ENCODE results near the gene CLK3.
A peak's percentile ranks its signal among the peaks of the same experiment; 100 is the strongest.
"Not testable (repeated sequence)": the region's sequence is repeated elsewhere in the genome, so short reads cannot be mapped to it uniquely, and the experiment has no call there.

CLK3 gene

GRCh38 chr15:74643665-74644204, 28.1 kb downstream of the CLK3 start:
- no peak for DNase-seq (ENCODE audit: low spot score)

GRCh38 chr15:74646480-74646879, 30.8 kb downstream of the CLK3 start:
- no peak for DNase-seq (ENCODE audit: low spot score)

- no peak for DNase-seq (ENCODE audit: low spot score)
Measured at GRCh38 chr15:74648051-74648842, 32.6 kb downstream of the CLK3 start.

- no peak for DNase-seq (ENCODE audit: low spot score)
Measured at GRCh38 chr15:74651242-74651741, 35.7 kb downstream of the CLK3 start.

- peak; percentile 35 for DNase-seq (ENCODE audit: low spot score)
Measured at GRCh38 chr15:74653426-74654102, 37.9 kb downstream of the CLK3 start.

- no peak for DNase-seq (ENCODE audit: low spot score)
Measured at GRCh38 chr15:74655424-74655823, 39.8 kb downstream of the CLK3 start.

- no peak for DNase-seq (ENCODE audit: low spot score)
Measured at GRCh38 chr15:74656935-74657535, 41.4 kb downstream of the CLK3 start.

- no peak for DNase-seq (ENCODE audit: low spot score)
Measured at GRCh38 chr15:74657846-74658245, 42.2 kb downstream of the CLK3 start.

- DNase-seq (ENCODE audit: low spot score) = not testable (repeated sequence)
Measured at GRCh38 chr15:74661280-74661679, 45.6 kb downstream of the CLK3 start.

GRCh38 chr15:74662064-74662860, 46.6 kb downstream of the CLK3 start:
- no peak for DNase-seq (ENCODE audit: low spot score)

GRCh38 chr15:74663303-74664027, 47.8 kb downstream of the CLK3 start:
- DNase-seq (ENCODE audit: low spot score) = no peak

GRCh38 chr15:74664028-74664616, 48.5 kb downstream of the CLK3 start:
- DNase-seq (ENCODE audit: low spot score) = no peak

- no peak for DNase-seq (ENCODE audit: low spot score)
Measured at GRCh38 chr15:74664670-74665069, 49.0 kb downstream of the CLK3 start.

- DNase-seq (ENCODE audit: low spot score) = no peak
Measured at GRCh38 chr15:74667975-74668374, 52.3 kb downstream of the CLK3 start.

- DNase-seq (ENCODE audit: low spot score) = no peak
Measured at GRCh38 chr15:74669627-74670026, 54.0 kb downstream of the CLK3 start.

- DNase-seq (ENCODE audit: low spot score) = no peak
Measured at GRCh38 chr15:74674161-74674560, 58.5 kb downstream of the CLK3 start.

- no peak for DNase-seq (ENCODE audit: low spot score)
Measured at GRCh38 chr15:74676801-74677200, 61.2 kb downstream of the CLK3 start.
